ENCODE measurements around the gene MCTP1.

MCTP1 gene

DNA sequence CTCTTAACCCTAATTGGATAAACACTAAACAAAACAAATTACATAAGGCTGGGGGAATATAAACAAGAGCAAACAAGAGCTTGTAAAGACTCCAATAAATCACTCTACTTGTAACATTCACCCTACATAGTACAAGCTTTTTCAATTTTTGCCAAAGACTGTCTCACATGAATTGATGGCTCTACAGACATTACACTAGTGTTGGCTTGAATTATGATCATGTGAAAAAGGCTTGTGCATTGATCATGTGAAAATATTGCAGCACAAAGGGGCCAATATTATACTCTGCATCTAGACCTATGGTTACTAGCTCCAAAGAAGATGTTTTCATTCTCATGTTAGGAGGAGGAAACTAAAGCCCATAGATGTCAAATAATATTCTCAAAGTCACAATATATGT, 212.6 kb downstream of the MCTP1 start:
- DNase-seq (ENCODE audit: low spot score): no peak

DNA sequence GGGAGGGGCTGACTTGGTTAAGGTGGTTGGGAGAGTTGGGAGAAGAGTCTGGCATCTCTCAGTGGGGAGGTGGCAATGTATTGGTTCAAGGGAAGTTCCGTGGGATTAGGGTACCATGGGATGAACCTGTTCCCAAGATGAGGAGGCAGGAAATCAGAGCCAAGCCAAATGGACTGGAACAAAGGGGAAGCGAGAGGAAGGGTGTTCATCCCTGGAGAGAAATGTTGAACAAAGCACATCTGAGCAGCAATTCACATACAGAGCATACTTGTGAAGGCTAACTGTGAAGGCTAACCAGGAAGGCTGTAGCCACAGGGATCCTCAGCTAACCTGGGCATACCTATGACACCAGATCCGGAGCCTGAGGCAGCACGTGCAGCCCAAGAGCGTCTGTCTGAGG, 214.0 kb downstream of the MCTP1 start:
- no peak for DNase-seq (ENCODE audit: low spot score)

DNA sequence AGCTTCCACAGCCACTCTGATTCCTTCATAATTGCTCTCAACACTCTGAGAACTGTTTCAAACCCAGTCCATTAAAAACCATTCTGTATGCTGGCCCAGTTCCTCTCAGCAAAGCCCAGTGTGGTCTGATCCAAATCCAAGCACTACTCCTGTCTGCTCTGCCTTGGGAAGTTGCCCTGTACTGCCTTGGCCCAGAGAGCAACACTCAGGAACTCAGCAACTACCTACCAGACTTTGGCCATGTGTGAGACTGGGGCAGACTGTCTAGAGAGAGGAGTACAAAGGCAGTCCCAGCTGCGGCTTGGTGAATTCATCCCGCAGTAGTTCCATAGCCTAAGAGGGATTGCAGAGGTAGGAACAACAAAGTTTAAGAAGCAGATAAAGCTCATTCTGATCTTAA, 214.4 kb downstream of the MCTP1 start:
- no peak for DNase-seq (ENCODE audit: low spot score)

DNA sequence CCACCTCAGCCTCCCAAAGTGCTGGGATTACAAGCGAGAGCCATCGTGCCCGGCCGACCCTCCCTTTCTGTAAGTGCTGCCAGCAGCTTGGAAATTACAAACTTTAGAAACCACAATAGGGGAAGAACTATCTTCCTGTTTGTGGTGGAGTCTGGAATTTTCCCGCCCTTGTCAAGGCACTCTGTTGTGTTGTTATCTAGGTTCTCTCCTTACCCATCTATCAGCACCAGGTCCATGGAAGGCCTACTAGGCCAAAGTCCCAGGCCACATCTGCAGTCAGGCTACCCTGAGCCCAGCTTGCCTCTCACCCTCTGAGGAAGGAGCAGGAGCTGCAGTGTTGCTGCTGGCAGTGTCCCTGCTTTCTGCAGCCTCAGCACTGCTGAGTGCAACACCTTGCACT, 214.9 kb downstream of the MCTP1 start:
- DNase-seq (ENCODE audit: low spot score): no peak

DNA sequence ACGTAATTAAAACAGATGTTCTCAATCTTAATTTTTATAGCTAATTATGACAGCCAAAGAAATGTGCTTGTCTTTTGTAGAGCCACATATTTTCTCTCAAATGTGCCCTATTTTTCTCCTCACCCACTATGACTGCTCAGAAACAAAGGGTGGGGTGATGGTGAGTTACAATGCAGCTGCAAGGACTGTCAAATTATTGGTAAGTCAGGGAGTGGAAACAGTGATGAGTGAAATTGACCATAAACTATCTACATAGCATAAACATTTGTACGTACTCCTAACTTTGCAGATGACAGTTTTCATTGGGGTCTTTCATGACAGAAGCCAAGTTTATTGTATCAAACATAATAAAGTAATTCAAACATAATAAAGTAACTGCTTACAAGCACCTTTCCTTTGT, 215.9 kb downstream of the MCTP1 start:
- DNase-seq (ENCODE audit: low spot score): no peak

DNA sequence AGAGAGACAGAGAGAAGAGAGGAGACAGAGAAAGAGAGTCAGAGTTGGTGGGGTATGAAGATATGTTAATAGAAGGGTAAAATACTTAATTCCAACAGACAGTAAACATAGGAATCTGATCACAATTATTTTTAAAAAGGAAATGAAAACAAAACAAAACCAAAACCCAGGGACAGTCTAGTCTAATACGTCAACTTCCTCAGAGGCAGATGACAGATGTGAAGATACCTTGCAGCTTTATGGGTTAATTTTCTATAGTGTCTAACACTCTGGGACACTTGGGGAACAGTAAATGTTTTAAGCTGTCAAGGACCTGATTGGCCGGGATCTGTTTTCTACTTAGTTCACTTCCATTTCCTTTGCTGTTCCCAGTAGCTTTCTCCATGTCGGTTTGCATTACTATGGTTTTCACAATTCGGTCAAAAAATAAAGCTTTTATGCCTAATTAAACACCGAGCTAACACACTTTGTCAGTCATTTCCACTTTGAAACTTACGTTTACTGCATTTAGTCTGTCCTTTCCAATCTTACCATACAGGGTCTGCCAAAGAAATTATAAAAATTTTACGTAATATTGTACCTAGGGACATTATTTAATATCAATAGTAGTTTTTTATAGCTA, 216.5 kb downstream of the MCTP1 start:
- no peak for DNase-seq (ENCODE audit: low spot score)

DNA sequence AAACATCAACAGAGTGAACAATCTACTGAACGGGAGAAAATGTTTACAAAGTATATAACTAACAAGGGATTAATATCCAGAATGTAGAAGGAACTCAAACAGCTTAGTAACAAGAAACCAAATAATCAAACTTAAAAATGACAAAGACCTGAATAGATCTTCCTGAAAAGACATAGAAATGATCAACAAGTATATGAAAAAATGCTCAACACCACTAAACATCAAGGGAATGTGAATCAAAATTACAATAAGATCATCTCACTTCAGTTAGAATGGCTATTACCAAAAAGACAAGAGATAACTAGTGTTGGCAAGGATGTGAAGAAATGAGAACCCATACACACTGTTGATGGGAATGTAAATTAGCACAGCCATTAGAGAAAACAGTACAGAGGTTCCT, 218.8 kb downstream of the MCTP1 start:
- DNase-seq (ENCODE audit: low spot score): no peak

DNA sequence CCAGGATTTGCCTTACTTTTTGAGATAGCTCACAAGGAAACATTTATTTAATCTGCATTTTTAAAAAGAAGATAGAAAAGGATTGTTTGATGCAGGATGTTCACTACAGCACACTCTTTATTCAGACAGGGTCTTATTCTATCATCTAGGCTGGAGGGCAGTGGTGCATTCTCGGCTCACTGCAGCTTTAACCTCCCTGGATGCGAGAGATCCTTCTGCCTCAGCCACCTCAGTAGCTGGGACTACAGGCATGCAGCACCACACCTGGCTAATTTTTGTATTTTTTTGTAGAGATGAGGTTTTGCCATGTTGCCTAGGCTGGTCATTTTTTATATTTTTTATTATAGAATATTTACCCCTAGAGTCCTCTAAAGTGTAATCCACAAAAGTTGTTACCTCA, 221.4 kb downstream of the MCTP1 start:
- DNase-seq (ENCODE audit: low spot score): no peak

DNA sequence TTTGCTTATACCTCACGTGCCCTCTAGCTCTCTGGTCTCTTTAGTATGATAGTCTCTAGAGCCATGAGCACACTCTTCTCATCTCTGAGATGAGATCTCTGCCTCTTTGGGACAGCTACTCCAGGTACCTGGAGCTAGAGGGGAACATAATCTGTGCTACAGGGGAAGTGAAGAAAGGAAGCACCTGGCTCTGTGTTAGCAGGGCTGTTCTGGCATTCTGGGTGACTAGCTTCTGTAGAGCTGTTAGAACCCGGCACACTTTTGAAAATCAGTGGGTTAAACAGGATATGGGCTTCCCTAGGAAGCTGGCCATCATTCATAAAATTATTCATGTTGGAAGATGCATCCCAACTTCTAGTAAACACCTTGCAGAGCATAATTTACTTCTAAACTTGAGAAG, 224.8 kb downstream of the MCTP1 start:
- DNase-seq (ENCODE audit: low spot score): no peak

DNA sequence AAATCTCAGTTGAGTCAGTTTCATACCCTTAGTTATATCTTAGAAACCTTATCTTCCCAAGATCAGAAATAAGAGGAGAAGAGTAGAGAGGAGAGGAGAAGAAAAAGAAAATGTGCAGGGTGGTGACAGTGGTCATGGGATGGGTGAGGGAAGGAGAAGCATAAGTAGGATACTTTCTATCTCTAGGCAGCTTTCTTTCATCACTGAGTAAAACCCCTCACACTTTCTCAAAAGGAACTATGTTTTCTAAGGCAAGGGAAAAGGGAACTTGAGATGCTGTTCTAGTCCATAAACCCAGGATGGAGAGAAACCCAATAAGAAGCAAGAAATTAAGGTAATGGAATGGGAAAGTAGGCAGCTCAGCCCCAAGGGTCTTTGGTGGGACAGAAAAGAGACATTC, 225.3 kb downstream of the MCTP1 start:
- DNase-seq (ENCODE audit: low spot score): no peak

DNA sequence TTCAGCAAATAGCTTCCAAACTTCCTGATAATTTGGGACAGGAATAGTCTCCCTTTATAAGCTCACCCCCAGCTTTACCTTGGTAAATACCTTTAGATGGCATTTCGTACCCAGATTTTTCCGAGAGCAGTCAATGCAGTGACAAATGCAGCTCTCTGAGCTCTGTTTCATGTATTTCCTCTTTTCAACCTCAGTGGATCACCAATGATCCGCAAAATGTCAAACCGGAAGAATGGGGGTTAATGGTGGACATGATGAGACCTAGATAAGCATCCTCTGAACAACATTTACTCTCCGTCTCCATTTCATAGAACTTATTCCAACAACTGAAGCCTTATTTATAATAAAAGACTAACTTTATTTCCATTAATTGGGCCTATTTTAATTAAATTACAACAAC, 227.3 kb downstream of the MCTP1 start:
- DNase-seq (ENCODE audit: low spot score): no peak

DNA sequence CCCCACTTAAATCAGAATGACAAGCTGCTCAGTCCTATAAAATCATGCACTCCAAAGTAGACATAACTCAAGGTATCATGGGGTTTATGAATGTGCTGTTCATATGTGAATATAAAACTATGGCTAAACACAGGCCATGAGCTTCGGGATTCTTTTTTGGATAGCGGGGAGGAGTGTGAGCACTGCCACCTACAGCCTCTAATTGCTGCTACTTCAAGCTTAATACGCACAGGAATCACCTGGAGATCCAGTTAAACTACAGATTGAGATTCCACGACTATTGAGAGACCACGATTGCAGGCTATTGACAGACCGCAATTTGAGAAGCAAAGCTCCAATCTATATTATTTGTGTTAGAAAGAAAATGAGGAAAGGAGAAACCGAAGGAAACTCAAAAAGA, 231.6 kb downstream of the MCTP1 start:
- DNase-seq (ENCODE audit: low spot score): no peak

DNA sequence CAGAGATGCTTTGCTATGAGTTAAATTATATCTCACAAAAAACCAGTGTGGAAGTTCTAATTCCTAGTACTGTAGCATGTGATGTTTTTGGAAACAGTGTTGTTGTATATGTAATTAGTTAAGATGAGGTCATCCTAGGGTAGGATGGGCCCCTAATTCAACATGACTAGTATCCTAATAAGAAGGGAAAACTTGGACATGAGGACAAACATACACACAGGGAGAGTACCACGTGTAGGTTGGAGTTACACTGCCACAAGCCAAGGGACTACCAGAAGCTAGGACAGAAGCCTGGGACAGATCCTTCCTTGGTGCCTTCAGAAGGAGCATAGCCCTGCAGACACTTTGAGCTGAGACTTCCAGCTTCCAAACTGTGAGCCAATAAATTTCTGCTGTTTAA, 234.2 kb downstream of the MCTP1 start:
- DNase-seq (ENCODE audit: low spot score): no peak

DNA sequence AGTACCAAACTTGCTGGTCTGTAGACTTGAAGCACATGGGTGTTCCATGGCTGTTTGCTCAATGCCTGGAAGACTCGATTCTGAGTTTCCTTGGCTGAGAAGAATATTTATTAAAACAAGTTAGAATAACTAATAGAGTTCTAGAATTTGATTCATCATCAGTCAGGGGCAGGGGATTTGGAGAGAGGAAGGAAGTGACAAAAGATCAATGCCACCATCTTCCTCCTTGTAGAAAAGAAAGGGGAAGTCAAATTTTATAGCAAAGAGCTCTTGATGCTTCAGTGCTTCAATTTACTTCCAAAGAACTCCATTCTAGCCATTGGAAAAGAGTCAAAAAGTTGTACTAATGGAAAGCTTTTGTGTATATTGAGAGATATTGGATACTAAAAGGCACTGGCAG, 236.3 kb downstream of the MCTP1 start:
- DNase-seq (ENCODE audit: low spot score): no peak

DNA sequence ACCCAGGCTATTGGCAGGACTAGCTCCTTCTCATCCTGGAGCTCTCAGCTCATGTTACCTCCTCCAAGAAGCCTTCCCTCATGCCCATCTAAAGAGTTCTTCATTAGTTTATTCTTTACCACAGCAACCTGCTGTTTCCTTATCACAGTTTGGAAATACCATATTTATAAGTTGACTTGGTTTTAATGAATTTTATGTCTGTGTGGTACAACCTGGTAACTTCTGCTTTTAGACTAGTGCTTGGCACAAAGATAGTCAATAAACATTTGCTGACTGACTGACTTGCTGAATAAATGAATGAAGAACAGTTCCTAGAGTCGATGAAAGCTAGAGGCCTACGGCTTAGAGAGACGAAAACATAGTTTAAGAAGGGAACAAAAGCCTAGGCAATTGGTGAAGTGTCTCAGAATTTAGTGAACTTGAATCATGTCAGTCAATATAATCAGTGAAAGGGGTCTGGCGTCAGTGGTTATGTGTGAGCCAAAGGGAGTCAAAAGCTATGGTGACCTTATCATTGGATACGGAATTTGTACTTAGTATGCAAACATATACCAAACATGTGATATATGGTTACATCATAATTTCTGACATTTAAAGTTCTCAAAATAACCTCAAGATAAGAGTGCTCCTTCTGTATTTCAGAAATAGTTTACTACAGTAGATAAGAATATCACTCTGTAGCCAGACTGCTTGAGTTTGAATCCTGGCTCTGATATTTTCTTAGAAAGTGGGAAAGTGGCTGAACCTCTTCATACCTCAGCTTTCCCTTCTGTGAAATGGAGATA, 239.5 kb downstream of the MCTP1 start:
- DNase-seq (ENCODE audit: low spot score): no peak

DNA sequence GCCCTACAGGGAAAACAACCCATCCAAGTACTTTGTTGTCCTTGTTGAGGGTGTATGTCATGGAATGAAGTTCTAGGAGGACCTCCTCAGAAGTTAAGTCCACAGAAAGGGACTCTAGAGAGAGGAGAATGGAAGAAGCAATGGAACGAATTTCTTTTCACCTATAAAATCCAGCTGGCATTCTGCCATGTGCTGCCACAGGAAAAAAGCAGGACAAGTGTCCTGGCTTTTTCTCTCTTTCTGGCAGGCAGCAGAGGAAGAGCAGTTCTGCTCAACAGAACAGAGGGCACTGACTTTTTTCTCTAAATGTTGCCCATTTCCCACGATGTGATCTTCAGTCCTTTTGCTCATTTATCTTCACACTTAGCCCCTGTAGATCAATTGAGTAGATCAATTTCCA, 240.8 kb downstream of the MCTP1 start:
- no peak for DNase-seq (ENCODE audit: low spot score)

DNA sequence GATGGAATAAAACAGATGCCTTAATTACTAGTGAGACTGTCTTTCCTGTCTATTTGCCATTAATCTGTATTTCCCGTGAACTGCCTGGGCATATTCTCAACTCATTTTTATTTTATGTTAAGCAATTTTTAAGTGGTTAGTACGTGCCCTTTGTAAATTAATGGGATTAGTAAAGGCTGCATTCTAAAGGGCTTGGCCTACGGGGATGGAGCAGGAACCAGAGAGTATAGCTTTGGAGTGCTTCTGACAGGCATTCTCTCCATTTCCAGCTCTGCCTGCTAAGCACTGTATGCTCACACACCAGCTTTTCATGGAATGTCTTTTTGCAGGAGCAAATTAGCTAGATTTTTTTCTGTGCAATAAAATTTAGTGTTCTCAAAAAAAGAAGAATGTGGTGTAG, 241.2 kb downstream of the MCTP1 start:
- DNase-seq (ENCODE audit: low spot score): no peak

DNA sequence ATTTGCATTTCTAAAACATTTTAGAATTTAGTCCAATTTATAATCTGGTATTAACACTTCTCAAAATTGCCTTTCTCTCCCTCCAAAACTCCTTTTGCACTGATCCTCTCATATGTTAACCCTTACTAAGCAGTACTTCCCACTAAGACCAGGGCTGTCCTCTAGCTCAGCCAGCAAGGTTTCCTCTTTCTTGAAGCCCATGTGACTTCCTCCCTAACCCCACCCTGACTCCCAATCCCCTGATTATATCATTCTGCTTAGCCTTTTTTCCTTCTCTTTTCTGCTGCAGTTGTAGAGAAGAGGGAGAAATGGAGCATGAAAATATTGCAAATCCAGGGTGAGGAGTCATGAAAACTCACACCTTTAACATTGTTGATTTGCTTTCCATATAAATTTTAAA, 241.7 kb downstream of the MCTP1 start:
- DNase-seq (ENCODE audit: low spot score): peak; percentile 15

DNA sequence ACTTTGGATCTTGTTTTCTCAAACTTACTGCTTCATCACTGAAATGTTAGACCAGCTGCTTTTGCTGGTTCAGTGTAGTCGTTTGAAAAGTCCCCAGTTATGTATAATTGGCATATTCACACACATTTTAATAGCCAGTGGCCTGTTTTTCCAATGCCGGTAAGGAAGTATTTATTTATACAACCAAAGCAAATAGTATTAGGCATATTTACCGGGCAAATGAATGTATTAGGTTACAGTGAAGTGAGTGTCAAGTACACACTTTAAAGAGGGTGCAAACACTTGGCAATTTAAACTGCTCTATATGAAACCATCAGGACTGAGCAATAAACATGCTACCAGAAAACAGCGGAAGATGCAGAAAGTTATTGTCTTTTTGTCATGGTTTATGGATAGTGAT, 242.9 kb downstream of the MCTP1 start:
- no peak for DNase-seq (ENCODE audit: low spot score)

DNA sequence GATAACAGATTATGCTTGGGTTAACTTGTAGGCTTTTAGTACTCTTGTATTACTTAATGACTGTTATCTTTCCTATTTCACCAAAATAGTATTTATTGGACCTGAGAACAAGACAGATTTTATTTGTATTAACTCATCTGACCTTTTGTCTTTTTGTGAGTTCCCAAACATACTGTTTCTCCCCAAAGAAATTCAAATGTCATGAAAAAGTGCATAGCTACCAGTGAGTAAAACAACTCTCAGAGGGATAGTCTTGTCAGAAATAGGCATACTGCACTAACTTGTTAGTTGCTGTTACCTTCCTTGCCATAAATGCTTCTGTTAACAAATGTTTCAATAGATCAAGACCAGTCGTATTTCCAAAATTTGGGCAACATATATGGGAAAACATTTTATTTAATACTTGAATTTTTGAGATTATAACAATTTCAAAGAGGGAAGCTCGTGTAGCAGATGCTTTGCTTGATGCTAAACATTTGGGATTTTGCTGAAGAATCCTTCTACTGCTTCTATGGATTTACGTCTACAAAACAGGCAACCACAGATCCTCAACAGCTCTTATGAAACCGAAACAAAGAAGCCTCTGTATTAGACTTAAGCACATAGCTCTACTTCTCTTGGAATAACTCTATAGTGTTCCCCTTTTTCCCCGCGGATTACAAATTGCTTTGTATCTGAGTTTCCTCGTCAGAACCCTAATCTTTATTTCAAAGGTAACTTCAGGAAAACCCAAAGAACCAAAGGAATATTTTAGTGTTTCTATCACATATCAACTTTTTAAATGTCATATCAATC, 248.8 kb downstream of the MCTP1 start:
- no peak for DNase-seq (ENCODE audit: low spot score)

DNA sequence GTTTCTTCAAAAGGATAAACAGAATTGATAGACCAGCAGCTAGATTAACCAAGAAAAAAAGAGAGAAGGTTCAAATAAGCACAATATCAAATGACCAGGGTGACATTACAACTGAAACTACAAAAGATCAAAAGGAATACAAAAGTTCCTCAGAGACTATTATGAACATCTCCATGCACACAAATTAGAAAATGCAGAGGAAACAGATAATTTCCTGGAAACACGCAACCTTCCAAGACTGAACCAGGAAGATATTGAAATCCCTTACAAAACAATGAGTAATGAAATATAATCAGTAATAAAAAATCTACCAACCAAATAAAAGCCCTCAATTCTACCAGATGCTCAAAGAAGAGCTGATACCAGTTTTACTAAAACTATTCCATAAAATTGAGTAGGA, 252.1 kb downstream of the MCTP1 start:
- DNase-seq (ENCODE audit: low spot score): no peak

DNA sequence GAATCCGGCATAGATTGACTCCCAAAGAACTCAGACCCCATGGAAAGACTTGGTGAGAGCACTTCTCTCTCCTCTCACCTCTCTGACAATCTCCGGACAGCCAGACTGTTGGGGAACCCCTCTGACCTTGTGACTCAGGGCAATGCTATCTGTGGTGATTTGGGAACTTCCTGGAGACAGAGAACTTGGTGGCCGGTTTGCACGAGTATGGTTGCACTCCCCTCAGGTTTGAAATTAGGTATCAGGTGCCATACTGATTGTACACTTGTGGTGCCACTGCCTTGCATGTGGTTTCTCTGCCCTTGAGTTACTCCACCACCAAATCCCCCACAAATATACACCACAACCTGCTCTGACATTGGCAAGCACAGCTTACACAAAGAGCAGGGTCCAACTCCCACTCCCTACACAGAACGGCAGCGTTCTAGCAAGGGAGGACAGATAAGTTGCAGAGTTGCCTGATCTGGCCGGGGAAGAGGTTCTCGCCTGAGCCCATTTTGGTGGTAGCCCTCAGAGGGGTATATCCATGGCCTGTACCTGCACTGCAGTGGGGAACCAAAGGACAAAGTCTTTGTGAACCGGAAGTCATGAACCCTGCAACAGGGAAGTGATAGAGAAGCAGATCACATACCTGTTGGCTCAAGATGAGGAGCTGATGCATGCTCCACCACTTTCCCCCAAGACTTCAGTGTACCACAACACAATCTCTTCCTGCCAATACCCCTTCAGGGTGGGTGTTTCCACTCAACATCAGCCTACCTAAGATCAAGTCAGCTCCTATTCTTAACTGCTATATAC, 255.1 kb downstream of the MCTP1 start:
- no peak for DNase-seq (ENCODE audit: low spot score)
